Omental fat pad (tissue), 4 donors: Measurements from ENCODE around the gene PCBP3. TPM values are rescaled to one million over a fixed set of nuclear protein-coding genes. Genes with fewer than 3 reads are reported as not detected.
A peak's percentile ranks its signal among the peaks of the same experiment; 100 is the strongest.

Experiments
- ATAC-seq: fragments of 150-250 bp; one replicate; pipeline ENCODE4 v1.9.1; 2016; ENCODE audit warnings: mild to moderate bottlenecking, moderate library complexity; ENCODE audit not compliant: low FRiP score
- DNase-seq: peaks from one replicate; pipeline ENCODE4 v3.0.0-alpha.2; 2019; ENCODE audit warnings: low spot score
- CTCF ChIP-seq, 3 donors: fragments of 450-650 bp; IDR thresholded peaks; one replicate each; pipeline ENCODE4 v1.5.1; 2016 to 2017; ENCODE audit warnings: antibody characterized with exemption in 3 of 3, mild to moderate bottlenecking in 3 of 3, moderate library complexity in 2 of 3
- total RNA-seq, 4 donors: library from RNA; depleted of rRNA; stranded (reverse); fragments of >200 nt; gene quantifications; one replicate each; pipeline ENCODE4 v1.1.0, GENCODE V29; 2016

PCBP3 gene
- total RNA-seq, 4 donors from 2014 or later, result 1.1 to 26.8 (median 14.8) TPM

- ATAC-seq (no peak), DNase-seq (no peak)
- no peak for TF ChIP-seq CTCF (IDR thresholded peaks at IDR 0.05)
Measured at GRCh38 chr21:45919593-45919992, 276.1 kb downstream of the PCBP3 start.

GRCh38 chr21:45920824-45921600, 277.5 kb downstream of the PCBP3 start:
- no peak for ATAC-seq
- no peak for DNase-seq
- no peak for TF ChIP-seq CTCF (IDR thresholded peaks at IDR 0.05)

- no peak for TF ChIP-seq CTCF (IDR thresholded peaks at IDR 0.05)
- DNase-seq, result no peak
- ATAC-seq, result no peak
Measured at GRCh38 chr21:45921917-45922316, 278.4 kb downstream of the PCBP3 start.

GRCh38 chr21:45922648-45923047, 279.1 kb downstream of the PCBP3 start:
- no peak for TF ChIP-seq CTCF (IDR thresholded peaks at IDR 0.05)
- ATAC-seq (no peak), DNase-seq (no peak)

GRCh38 chr21:45923146-45923545, 279.6 kb downstream of the PCBP3 start:
- TF ChIP-seq CTCF (IDR thresholded peaks at IDR 0.05), result peak in 1 of 3 donors; percentile 53
- DNase-seq (no peak), ATAC-seq (peak; percentile 59)

GRCh38 chr21:45926281-45926680, 282.8 kb downstream of the PCBP3 start:
- no peak for DNase-seq
- no peak for TF ChIP-seq CTCF (IDR thresholded peaks at IDR 0.05)
- no peak for ATAC-seq

GRCh38 chr21:45927032-45927431, 283.5 kb downstream of the PCBP3 start:
- ATAC-seq (no peak), DNase-seq (no peak)
- no peak for TF ChIP-seq CTCF (IDR thresholded peaks at IDR 0.05)
